Measurements from ENCODE around the gene HLA-DQA1. TPM values are rescaled to one million over a fixed set of nuclear protein-coding genes. Genes with fewer than 3 reads are reported as not detected.
"Not testable (repeated sequence)": the region's sequence is repeated elsewhere in the genome, so short reads cannot be mapped to it uniquely, and the experiment has no call there.

Gene HLA-DQA1
- total RNA-seq, 1 experiment from 2014 or later, result not detected

DNA sequence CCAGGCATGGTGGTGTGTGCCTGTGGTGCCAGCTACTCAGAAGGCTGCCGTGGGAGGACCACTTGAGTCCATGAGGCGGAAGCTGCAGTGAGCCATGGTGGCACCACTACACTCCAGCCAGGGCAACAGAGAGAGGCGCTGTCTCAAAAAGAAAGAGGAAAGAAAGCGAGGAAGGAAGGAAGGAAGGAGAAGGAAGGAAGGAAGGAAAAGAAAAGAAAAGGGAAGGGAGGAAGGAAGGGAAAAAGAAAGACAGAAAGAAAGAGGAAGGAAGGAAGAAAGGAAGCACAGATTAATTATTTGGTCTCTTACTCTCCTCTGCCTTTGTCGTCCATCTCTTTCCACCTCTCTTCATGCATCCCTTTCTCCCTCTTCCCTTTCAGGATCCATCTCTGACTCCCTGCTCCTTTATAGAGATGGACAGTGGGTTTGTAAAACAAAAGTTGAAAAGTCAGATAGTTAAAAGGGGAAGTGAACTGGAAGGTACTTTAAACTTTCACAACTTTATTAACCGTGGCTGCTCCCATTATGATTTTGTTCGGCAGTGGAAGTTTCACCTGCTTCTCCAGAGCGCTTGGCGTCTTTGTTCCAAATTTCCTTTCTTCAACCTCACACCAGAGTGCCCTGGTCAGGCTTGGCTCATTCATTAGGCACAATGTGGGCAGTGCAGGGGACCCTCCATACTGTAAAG is 1.5 kb downstream of the HLA-DQA1 start:
- no peaks in the 10 kb centered on the region for H3K36me3 ChIP-seq
- DNase-seq, result no peak
- no peak overlapping the region for H3K27ac ChIP-seq
- no peak overlapping the region for H3K4me3 ChIP-seq
- H3K27me3 ChIP-seq, result no peaks in the 10 kb centered on the region
- H3K4me1 ChIP-seq, result no peaks in the 10 kb centered on the region
- H3K9me3 ChIP-seq (replicated peaks), result no peaks in the 10 kb centered on the region

- Histone ChIP-seq H3K36me3 (no peaks in the 10 kb centered on the region), H3K4me1 (no peaks in the 10 kb centered on the region), H3K27me3 (no peaks in the 10 kb centered on the region), H3K9me3 (replicated peaks) (no peaks in the 10 kb centered on the region), H3K27ac (no peak overlapping the region), H3K4me3 (no peak overlapping the region)
- no peak for DNase-seq
These were observed 2.5 kb downstream of the HLA-DQA1 start for GRCh38 chr6:32639440-32640394.

DNA sequence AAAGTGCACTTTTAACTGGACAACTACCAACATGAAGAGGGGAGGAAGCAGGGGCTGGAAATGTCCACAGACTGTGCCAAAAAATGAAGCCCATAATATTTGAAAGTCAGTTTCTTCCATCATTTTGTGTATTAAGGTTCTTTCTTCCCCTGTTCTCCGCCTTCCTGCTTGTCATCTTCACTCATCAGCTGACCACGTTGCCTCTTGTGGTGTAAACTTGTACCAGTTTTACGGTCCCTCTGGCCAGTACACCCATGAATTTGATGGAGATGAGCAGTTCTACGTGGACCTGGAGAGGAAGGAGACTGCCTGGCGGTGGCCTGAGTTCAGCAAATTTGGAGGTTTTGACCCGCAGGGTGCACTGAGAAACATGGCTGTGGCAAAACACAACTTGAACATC is 3.9 kb downstream of the HLA-DQA1 start:
- H3K36me3 ChIP-seq, result no peaks in the 10 kb centered on the region
- no peak for DNase-seq
- no peak overlapping the region for H3K4me3 ChIP-seq
- H3K27ac ChIP-seq, result no peak overlapping the region
- H3K27me3 ChIP-seq, result no peaks in the 10 kb centered on the region
- no peaks in the 10 kb centered on the region for H3K9me3 ChIP-seq (replicated peaks)
- no peaks in the 10 kb centered on the region for H3K4me1 ChIP-seq

GRCh38 chr6:32641785-32642719 is 4.8 kb downstream of the HLA-DQA1 start:
- not testable (repeated sequence) for H3K4me3 ChIP-seq; H3K36me3 ChIP-seq; H3K9me3 ChIP-seq (replicated peaks); H3K4me1 ChIP-seq; DNase-seq; H3K27me3 ChIP-seq; H3K27ac ChIP-seq

- Histone ChIP-seq H3K27ac (no peak overlapping the region), H3K36me3 (no peaks in the 10 kb centered on the region), H3K27me3 (no peaks in the 10 kb centered on the region), H3K4me3 (no peak overlapping the region), H3K4me1 (no peaks in the 10 kb centered on the region), H3K9me3 (replicated peaks) (no peaks in the 10 kb centered on the region)
- no peak for DNase-seq
These were observed 5.5 kb downstream of the HLA-DQA1 start for GRCh38 chr6:32642720-32643106.

DNA sequence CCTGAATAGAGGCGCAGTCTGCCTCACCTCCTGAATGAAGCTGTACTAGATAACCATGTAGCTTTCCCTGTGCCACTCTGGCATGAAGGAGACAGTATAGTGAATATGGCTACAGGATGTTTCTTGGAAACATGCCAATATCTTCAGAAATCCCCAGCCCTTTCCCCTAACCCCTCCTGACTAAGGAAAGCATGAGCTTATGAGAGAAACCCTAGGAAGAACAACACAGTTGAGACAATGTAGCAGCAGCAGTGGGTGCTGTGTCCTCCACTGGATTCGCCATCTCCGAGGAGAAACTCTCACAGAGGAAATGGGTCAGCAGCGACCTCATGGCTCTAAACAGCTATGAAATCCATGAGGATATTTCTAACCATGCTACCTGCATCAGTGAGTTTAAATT is 6.7 kb downstream of the HLA-DQA1 start:
- no peak for DNase-seq
- Histone ChIP-seq H3K9me3 (replicated peaks) (no peaks in the 10 kb centered on the region), H3K4me1 (no peaks in the 10 kb centered on the region), H3K27ac (no peak overlapping the region), H3K4me3 (no peak overlapping the region), H3K36me3 (no peaks in the 10 kb centered on the region), H3K27me3 (no peaks in the 10 kb centered on the region)

DNA sequence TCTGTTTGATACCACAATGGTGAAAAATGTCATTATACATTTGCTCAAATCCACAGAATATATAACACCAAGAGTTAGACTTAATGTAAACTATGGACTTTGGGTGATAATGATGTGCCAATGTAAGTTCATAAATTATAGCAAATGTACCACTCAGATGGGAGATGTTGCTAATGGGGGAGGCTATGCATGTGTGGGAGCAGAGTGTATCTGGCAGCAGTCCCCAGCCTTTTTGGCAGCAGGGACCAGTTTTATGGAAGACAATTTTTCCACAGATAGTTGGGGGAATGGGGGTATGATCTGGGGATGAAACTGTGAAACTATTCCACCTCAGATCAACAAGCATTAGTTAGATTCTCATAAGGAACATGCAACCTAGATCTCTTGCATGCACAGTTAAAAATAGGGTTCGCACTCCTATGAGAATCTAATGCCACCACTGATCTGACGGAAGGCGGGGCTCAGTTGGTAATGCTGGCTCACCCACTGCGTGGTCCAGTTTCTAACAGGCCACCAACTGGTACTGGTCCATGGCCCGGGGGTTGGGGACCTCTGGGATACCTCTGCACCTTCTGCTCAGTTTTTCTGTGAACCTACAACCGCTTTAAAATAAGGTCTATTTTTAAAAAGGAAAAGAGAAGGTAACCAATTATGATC is 8.0 kb downstream of the HLA-DQA1 start:
- Histone ChIP-seq H3K4me1 (no peaks in the 10 kb centered on the region), H3K36me3 (no peaks in the 10 kb centered on the region), H3K27ac (no peak overlapping the region), H3K4me3 (no peak overlapping the region), H3K9me3 (replicated peaks) (no peaks in the 10 kb centered on the region), H3K27me3 (no peaks in the 10 kb centered on the region)
- no peak for DNase-seq

DNA sequence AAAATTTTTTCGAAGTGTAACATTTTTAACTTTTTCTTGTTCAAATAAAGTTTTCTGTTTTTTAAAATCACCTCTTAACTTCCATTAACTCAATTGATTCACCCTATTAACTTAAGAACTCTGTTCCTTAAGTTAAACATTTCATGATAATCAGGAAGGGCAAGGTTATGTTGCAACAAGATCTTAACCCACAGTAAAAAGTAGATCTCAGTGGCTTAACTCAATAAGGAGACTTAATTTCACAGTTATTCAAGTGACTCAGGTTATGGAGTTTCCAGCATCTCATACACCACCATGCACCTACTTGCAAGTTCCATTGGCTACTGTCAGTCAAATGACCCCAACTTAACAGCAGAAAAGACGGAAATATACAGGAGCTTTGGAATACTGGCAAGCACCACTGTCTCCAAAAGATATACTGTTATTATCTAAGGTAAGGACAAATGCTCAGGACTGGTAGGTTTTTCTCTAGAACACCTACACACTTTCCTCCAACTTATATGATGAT is 18.1 kb downstream of the HLA-DQA1 start:
- no peak for DNase-seq
- H3K9me3 ChIP-seq (replicated peaks), result no peaks in the 10 kb centered on the region
- H3K4me1 ChIP-seq, result no peaks in the 10 kb centered on the region

DNA sequence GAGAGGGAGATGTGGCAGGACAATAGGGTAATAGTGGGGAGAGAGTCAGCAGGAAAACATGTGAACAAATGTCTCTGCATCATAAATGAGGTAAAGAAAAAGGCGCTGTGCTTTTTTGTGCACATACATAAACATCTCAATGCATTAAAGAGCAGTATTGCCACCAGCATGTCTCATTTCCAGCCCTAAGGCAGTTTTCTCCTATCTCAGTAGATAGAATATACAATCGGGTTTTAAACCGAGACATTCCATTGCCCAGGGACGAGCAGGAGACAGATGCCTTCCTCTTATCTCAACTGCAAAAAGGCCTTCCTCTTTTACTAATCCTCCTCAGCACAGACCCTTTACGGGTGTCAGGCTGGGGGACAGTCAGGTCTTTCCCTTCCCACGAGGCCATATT is 20.1 kb downstream of the HLA-DQA1 start:
- H3K36me3 ChIP-seq; H3K27ac ChIP-seq; H3K9me3 ChIP-seq (replicated peaks); DNase-seq; H3K27me3 ChIP-seq; H3K4me3 ChIP-seq; H3K4me1 ChIP-seq: not testable (repeated sequence)

More for the DNA sequence above, 18.1 kb downstream of the HLA-DQA1 start:
- no peaks in the 10 kb centered on the region for H3K27me3 ChIP-seq
- H3K4me3 ChIP-seq, result no peak overlapping the region
- H3K36me3 ChIP-seq, result no peaks in the 10 kb centered on the region
- H3K27ac ChIP-seq, result no peak overlapping the region

- DNase-seq; H3K27ac ChIP-seq; H3K27me3 ChIP-seq; H3K36me3 ChIP-seq; H3K4me1 ChIP-seq; H3K4me3 ChIP-seq; H3K9me3 ChIP-seq (replicated peaks): not testable (repeated sequence)
These were observed 20.6 kb downstream of the HLA-DQA1 start for GRCh38 chr6:32657819-32658218.

DNA sequence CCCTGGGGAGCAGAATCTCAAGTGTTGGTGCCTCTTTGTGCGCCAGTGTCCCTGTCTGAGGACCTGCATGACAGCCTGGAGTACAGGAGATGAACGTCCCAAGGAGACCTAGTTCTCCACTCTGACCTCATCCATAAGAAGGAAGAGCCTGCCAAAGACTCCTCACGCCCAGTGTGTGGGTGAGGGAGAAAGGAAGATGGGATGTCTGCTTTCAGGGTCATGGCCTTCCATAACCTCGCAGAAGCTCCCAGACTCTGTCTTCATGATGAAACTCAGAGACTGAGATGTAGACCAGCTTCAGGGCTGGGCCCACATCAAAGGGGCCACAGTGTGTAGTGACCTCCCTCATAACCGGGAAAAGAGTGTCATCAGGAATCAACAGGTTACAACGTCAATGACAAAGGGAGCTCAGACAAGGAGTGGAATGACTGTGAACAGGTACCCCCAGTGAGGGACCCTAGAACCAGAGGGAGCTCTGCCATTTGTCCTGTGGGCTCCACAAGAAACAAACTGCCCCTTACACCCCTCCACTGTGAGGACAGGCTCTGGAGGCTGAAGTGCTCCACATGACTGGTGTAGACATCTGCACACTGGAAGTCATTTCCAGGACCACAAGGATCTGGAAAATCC is 21.2 kb downstream of the HLA-DQA1 start:
- Histone ChIP-seq H3K4me1 (no peaks in the 10 kb centered on the region), H3K4me3 (no peak overlapping the region), H3K36me3 (no peaks in the 10 kb centered on the region), H3K27ac (no peak overlapping the region), H3K27me3 (no peaks in the 10 kb centered on the region), H3K9me3 (replicated peaks) (no peaks in the 10 kb centered on the region)
- DNase-seq, result no peak

DNA sequence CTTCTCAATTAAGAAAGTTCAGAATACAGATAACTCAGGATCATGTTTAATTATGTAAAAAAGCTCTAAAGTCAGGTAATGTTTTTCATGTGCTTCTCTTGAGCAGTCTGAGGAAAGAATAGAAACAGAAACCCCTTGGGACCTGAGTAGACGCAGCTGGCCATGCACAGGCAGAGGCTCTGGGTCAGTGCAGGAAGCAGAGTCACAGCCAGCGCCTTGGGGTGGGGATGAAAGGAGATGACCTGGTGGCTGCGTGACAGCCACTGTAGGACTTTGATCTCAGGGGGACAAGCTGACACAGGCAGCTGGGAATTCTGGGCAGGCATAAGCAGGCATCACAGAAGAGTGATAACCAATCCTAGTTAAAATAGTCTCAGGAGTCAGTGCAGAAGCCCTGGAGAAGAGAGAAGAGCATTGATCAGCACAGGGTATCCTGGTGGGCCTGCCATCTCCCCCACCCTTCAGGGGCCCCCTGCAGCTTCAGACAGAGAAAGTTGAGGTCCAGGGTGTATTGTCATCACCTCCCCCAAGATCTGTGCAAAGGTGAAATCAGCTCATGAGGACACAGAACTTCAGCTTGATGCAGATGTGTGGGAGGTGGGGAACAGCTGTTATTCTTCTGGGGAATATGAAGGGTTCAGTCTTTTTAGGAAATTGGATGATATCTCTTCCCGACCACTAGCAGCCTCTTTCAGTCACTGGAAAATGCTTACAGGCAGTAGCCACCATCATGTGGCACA is 22.8 kb downstream of the HLA-DQA1 start:
- Histone ChIP-seq H3K9me3 (replicated peaks) (no peaks in the 10 kb centered on the region), H3K4me3 (no peak overlapping the region), H3K36me3 (no peaks in the 10 kb centered on the region), H3K27me3 (no peaks in the 10 kb centered on the region), H3K4me1 (no peaks in the 10 kb centered on the region), H3K27ac (no peak overlapping the region)
- no peak for DNase-seq

DNA sequence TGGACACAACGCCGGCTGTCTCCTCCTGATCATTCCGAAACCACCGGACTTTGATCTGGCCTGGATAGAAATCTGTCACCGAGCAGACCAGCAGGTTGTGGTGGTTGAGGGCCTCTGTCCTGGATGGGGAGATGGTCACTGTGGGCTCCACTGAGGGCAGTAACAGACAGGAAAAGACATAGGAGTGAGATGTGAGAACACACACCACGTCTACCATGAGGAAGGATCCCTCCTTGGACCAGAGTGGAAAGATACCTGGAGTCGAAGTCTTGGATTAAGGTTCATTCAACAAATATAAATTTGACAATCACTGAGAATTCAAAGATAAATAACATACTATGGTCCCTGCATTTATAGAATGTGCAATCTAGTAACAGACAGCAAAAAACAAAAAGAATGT is 24.9 kb downstream of the HLA-DQA1 start:
- H3K9me3 ChIP-seq (replicated peaks), result no peaks in the 10 kb centered on the region
- DNase-seq, result no peak

More for the DNA sequence above, 24.9 kb downstream of the HLA-DQA1 start:
- no peaks in the 10 kb centered on the region for H3K4me1 ChIP-seq
- no peak overlapping the region for H3K4me3 ChIP-seq
- no peaks in the 10 kb centered on the region for H3K27me3 ChIP-seq
- no peak overlapping the region for H3K27ac ChIP-seq
- H3K36me3 ChIP-seq, result no peaks in the 10 kb centered on the region
